Urinary bladder (tissue), 4 donors: ENCODE measurements around the gene RUNX1. TPM values are rescaled to one million over a fixed set of nuclear protein-coding genes. Genes with fewer than 3 reads are reported as not detected.

ENCODE experiments used
- DNase-seq: peaks from one replicate; pipeline ENCODE4 v3.0.0-alpha.2; 2015; ENCODE audit errors: extremely low spot score
- H3K27ac ChIP-seq: one replicate; pipeline ENCODE4 v1.5.1; 2013; ENCODE audit warnings: low read depth, mild to moderate bottlenecking, moderate library complexity
- H3K36me3 ChIP-seq: one replicate; pipeline ENCODE4 v1.6.1; 2013; ENCODE audit warnings: mild to moderate bottlenecking, moderate library complexity; ENCODE audit not compliant: insufficient read depth
- H3K4me1 ChIP-seq: one replicate; pipeline ENCODE4 v1.6.1; 2013; ENCODE audit warnings: mild to moderate bottlenecking, moderate library complexity; ENCODE audit not compliant: insufficient read depth
- H3K4me3 ChIP-seq: one replicate; pipeline ENCODE4 v1.5.1; 2013; ENCODE audit warnings: low read depth, low read length
- WGBS: extraction: QIAGEN DNeasy Blood & Tissue Kit; methylation state at CpG from one replicate; pipeline ENCODE4 v1.1.7; 2013; 5-methylcytosine and 5-hydroxymethylcytosine counted together
- polyA plus RNA-seq: library from polyadenylated mRNA; stranded (reverse); fragments of 200-250 nt; gene quantifications from one replicate; pipeline ENCODE4 v1.2.3, GENCODE V29; 2013
- total RNA-seq: library from RNA; depleted of rRNA; stranded (reverse); fragments of >200 nt; gene quantifications from one replicate; pipeline ENCODE4 v1.2.3, GENCODE V29; 2014
- donor health status: healthy with polysubstance abuse.
- donor health status: healthy.

Gene RUNX1
- total RNA-seq (15.6 TPM), polyA plus RNA-seq (6.6 TPM)

DNA sequence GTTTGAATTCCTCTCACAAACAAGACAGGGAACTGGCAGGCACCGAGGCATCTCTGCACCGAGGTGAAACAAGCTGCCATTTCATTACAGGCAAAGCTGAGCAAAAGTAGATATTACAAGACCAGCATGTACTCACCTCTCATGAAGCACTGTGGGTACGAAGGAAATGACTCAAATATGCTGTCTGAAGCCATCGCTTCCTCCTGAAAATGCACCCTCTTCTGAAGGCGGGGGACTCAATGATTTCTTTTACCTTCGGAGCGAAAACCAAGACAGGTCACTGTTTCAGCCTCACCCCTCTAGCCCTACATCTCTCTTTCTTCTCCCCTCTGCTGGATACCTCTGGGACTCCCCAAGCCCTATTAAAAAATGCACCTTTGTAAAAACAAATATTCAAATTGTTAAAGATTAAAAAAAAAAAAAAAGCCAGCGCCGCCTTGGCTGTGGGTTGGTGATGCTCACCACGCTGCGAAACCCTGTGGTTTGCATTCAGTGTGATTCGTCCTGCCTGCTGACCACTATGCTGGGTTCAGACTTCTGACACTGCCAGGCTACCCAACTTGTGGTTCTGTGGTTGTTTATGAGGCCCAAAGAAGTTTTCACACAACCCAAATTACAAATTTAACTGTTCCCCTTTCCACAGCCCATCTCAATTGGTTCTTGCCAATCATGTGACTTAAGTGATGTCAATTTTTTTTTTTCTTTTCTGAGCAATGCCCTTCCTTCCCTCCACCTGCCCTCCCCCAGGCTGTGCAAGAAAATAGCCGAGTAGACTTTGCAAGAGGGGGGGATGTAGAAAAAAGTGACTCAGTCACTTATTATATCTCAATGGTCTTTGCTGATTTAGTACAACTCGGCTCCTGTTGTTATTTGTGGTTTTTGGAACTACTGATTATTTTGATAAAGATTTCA is at the start of gene RUNX1:
Gene RUNX1 (minus strand): TSS at position 597 of the 912 bp plus-strand sequence.
- 74% methylated on average over 14 of the region's 14 CpGs for WGBS
- no peak for DNase-seq
- H3K4me1 ChIP-seq = no peaks in the 10 kb centered on the region
- H3K4me3 ChIP-seq = peak within 1 kb of the TSS; percentile 27
- no peaks in the 10 kb centered on the region for H3K36me3 ChIP-seq
- peak within 1 kb of the TSS; percentile 74 for H3K27ac ChIP-seq

DNA sequence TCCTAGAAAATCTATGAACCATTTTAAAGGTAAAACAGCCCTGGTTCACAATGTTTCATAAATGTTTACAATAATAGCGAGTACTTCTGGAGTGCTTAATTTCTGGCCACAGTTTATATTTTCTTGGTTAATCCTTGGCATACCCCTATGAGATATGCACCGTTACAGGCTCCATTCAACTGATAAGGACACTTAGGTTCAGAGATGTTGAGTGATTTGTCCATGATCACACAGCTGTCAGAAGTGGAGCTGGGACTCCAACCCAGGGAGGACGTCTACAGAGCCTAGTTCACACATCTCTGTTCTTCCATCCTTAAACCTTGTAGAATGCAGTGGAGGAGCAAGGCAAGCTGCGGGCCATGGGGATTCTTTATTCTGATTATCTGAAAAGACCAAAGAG is 48.4 kb upstream of the RUNX1 start:
- Histone ChIP-seq H3K4me3 (no peak overlapping the region), H3K4me1 (no peaks in the 10 kb centered on the region), H3K36me3 (no peaks in the 10 kb centered on the region), H3K27ac (no peak overlapping the region)
- 74% methylated on average over 4 of the region's 4 CpGs for WGBS
- DNase-seq = no peak

DNA sequence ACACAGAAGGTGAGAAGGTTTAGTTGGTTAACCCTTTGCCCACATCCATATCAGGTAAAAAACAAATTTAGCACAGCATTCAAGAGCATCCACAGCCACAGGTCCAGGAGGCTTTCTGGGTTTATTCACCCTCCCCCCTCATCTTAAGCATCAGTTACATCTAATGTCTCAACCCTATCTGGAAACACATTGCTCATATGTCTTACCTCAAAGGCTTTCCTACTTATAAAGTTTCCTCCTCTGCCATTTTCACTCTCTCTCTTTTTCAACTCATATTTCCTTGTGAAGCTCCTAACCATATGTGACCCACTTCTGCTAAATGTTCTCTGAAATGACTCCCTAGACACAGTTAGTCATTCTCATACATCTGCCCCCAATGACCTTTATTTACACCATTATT is 47.9 kb upstream of the RUNX1 start:
- no peak overlapping the region for H3K4me3 ChIP-seq
- DNase-seq = no peak
- H3K4me1 ChIP-seq = no peaks in the 10 kb centered on the region

DNA sequence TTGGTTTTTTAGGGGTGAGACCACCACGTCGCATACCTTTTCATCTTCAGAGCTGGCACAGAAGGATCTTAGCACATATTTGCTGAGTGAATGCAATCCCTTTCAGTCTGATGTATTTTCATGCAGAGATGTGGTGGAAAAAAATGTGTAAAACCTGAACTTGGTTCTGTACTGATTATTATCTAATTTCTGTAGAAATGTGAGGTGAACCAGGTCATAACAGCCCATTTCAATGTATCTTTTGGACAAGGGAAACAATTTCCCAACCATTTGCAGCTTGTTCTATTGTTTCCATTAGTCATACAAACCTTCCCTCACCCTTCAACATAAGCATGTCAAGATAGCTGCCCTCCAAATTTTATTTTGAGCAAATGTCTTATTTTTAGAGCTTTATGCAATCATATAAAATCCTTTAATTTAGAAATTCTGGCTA is 46.8 kb upstream of the RUNX1 start:
- DNase-seq = no peak
- H3K4me3 ChIP-seq = no peak overlapping the region
- H3K36me3 ChIP-seq = no peaks in the 10 kb centered on the region
- no peak overlapping the region for H3K27ac ChIP-seq
- H3K4me1 ChIP-seq = no peaks in the 10 kb centered on the region
- WGBS = 85% methylated on average over 2 of the region's 2 CpGs

More for the DNA sequence above, 47.9 kb upstream of the RUNX1 start:
- Histone ChIP-seq H3K27ac (no peak overlapping the region), H3K36me3 (no peaks in the 10 kb centered on the region)

DNA sequence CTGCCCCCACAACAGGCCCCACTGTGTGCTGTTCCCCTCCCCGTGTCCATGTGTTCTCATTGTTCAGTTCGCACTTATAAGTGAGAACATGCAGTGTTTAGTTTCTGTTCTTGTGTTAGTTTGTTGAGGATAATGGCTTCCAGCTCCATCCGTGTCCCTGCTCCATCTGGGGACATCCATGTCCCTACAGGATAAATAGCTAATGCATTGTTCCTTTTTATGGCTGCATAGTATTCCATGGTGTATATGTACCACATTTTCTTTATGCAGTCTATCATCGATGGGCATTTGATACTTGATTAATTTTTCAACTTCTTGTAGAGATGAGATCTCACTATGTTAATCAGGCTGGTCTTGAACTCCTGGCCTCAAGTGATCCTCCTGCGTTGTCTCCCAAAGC is 44.4 kb upstream of the RUNX1 start:
- H3K4me1 ChIP-seq = no peaks in the 10 kb centered on the region
- no peaks in the 10 kb centered on the region for H3K36me3 ChIP-seq
- H3K27ac ChIP-seq = no peak overlapping the region
- H3K4me3 ChIP-seq = no peak overlapping the region
- 96% methylated on average over 5 of the region's 5 CpGs for WGBS
- no peak for DNase-seq

DNA sequence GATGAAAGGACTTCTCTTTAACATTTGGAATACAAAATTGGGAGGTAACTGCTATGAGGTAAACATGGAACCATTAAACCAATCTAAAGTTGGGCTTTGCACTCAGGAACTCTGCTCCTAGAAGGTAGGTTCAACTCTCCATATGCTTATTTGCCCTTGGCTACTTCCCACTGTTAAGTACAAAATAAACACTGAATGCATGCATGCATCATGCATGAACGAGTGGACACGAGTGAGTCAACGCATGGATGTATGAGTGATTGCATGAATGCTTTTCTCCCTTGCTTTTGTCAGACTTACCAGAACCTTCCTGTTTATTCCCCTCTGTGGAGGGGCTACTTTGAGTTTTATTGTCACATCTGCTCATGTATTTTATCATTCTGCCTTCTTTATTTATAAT is 42.4 kb upstream of the RUNX1 start:
- Histone ChIP-seq H3K4me1 (no peaks in the 10 kb centered on the region), H3K36me3 (no peaks in the 10 kb centered on the region), H3K27ac (no peak overlapping the region), H3K4me3 (no peak overlapping the region)
- no peak for DNase-seq
- 88% methylated on average over 3 of the region's 3 CpGs for WGBS

DNA sequence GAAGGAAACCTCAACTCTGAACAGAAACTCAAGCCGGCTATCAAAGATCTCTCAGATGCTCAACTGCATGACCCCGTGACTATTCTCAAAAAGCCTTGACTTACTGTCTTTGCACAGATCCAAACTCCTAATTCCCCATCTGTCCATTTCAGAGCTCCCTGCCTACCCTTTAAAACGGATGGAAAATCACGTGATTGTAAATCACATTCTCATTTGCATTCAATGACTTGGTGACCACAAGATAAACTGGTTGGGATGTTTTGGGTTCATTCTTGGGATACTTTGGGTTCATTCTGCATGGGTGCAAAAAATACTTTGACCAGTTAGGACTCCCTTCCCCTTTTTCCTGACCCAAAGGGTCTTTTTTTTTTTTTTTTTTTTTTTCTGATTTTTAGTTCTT is 41.3 kb upstream of the RUNX1 start:
- H3K36me3 ChIP-seq = no peaks in the 10 kb centered on the region
- H3K4me3 ChIP-seq = no peak overlapping the region
- H3K4me1 ChIP-seq = no peaks in the 10 kb centered on the region
- DNase-seq = no peak
- WGBS = 66% methylated on average over 4 of the region's 4 CpGs
- no peak overlapping the region for H3K27ac ChIP-seq

DNA sequence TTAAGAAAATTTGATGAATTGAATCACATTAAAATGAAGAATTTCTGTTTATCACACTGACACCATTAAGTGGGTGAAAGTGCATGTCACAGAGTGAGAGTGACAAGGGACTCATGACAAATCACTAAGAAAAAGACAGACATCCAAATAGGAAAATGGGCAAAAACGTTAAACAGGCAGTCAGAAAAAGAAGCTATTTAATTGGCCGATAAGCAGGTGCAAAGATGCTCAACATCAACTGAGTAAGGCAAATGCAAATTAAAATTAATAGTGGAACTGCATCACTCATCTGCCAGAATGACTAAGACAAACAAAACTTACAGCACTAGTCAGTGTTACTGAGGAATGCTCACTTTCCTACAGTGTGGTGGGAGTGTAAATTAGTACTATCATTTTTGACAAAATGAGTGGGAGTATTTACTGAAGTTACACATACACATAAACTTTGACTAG is 39.2 kb upstream of the RUNX1 start:
- WGBS = 78% methylated on average over 2 of the region's 2 CpGs
- H3K36me3 ChIP-seq = no peaks in the 10 kb centered on the region
- DNase-seq = no peak
- no peaks in the 10 kb centered on the region for H3K4me1 ChIP-seq
- no peak overlapping the region for H3K27ac ChIP-seq
- no peak overlapping the region for H3K4me3 ChIP-seq

DNA sequence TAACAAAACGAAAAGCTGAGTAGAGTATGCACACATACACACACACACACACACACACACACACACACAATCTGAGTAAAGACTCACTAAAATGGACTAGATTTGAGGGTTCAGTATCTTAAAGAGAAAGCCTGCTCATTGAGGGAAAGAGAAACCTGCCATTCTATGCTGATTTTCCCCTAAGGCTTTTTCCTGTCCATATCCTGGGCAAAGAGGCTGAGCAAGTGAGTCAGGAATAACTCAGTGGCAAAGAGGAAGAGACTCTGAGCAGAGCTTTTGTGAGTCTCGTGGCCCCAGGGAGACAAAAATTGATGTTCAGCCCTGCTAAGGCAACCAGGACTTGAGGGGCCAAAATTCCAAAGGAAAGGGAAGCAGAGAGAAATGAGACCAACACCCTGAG is 37.3 kb upstream of the RUNX1 start:
- H3K36me3 ChIP-seq = no peaks in the 10 kb centered on the region
- 45% methylated on average over 2 of the region's 2 CpGs for WGBS

DNA sequence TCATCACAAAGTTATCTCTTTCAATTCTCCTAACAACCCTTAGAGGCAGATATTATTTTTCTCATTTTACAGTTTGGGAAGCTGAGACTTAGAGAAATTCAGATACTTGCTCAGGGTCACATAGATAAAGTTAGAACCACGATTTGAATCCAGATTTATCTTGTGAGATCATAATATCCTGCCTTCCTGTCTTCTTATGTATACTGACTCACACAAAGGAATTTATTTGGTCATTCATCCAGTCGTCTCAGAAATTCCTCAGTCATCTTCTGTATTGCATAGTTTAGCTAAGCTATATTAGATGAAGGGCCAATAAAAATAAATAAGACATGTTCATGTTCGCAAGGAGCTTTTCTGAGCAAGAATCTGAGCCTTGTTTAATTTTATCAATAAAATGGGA is 35.8 kb upstream of the RUNX1 start:
- 20% methylated on average over 3 of the region's 3 CpGs for WGBS
- H3K4me1 ChIP-seq = no peaks in the 10 kb centered on the region
- H3K36me3 ChIP-seq = no peaks in the 10 kb centered on the region
- no peak overlapping the region for H3K27ac ChIP-seq
- no peak for DNase-seq
- H3K4me3 ChIP-seq = no peak overlapping the region

More for the DNA sequence above, 37.3 kb upstream of the RUNX1 start:
- DNase-seq = no peak
- Histone ChIP-seq H3K4me1 (no peaks in the 10 kb centered on the region), H3K4me3 (no peak overlapping the region), H3K27ac (no peak overlapping the region)

DNA sequence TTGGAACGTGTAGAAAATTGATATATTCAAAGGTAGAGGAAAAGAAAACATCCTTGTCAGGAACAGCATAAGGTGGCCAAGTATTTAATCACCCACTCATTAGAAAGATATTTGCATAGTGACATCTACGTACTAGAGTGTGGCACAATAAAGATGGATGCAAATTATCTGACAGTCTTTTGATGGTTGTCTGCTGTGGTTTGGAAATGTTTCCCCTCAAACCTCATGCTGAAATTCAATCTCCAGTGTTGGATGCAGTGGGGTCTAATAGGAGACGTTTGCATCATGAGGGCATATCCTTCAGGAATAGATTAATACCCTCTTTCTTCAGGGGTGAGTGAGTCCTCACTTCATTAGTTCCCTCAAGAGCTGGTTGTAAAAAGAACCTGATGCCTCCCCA is 34.1 kb upstream of the RUNX1 start:
- H3K27ac ChIP-seq = no peak overlapping the region
- DNase-seq = no peak
- H3K4me3 ChIP-seq = no peak overlapping the region
- no peaks in the 10 kb centered on the region for H3K36me3 ChIP-seq
- H3K4me1 ChIP-seq = no peaks in the 10 kb centered on the region
- 93% methylated on average over 3 of the region's 3 CpGs for WGBS

DNA sequence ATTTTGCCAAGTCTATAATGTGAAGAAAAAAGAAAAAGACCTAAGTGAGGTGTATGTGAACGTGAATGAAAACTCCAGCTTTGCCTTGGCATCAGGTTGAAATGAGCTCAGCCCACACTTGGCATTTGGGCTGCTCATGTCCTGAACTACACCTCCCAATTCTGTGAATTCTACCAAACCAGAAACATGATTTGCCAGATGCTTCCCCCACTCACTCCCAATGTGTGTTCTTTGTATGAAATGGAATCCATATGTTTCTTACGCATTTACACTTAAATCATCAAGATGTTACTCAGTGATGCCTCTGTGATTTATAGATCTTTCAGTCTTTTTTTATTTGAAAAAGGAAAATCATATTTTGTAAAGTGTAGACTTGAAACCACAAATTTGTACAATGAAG is 32.8 kb upstream of the RUNX1 start:
- 84% methylated on average over 2 of the region's 2 CpGs for WGBS
- Histone ChIP-seq H3K36me3 (no peaks in the 10 kb centered on the region), H3K4me1 (no peaks in the 10 kb centered on the region), H3K27ac (no peak overlapping the region), H3K4me3 (no peak overlapping the region)
- DNase-seq = no peak

DNA sequence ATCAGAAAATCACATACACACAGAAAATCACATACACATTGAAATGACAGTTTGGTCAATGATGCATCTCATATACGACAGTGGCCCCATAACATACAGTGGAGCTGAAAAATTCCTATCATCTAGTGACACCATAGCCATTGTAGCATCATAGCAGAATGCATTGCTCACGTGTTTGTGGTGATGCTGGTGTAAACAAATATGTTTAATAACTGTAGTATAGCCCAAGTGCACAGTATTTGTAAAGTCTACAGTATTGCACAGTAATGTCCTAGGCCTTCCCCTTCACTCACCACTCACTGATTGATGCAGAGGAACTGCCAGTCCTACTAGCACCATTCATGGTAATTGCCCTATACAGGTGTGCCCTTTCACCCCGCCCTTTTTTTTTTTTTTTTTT is 30.1 kb upstream of the RUNX1 start:
- Histone ChIP-seq H3K4me3 (no peak overlapping the region), H3K4me1 (no peaks in the 10 kb centered on the region), H3K36me3 (no peaks in the 10 kb centered on the region), H3K27ac (no peak overlapping the region)
- 88% methylated on average over 3 of the region's 3 CpGs for WGBS
- no peak for DNase-seq

DNA sequence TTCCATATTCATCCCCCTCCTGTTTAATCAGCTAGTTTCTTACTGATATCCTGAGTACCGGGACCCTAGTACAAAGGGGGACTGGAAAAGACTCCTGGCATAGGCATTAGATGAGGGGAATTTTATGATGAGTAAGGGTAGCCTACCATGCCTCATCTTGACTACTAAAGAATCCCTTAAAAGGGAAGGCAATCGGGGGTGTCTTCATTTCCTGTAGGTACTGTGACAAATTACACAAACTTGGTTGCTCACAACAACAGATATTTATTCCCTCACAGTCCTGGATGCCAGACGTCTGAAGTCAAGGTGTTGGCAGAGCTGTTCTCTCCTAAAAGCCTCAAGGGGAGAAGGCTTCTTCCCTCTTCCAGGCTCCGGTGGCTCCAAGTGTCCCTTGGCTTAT is 28.9 kb upstream of the RUNX1 start:
- WGBS = 94% methylated on average over 4 of the region's 4 CpGs
- DNase-seq = no peak
- H3K4me1 ChIP-seq = no peaks in the 10 kb centered on the region
- no peak overlapping the region for H3K4me3 ChIP-seq
- no peak overlapping the region for H3K27ac ChIP-seq
- H3K36me3 ChIP-seq = no peaks in the 10 kb centered on the region
